ENCODE data around the gene EEPD1.

EEPD1 gene

DNA sequence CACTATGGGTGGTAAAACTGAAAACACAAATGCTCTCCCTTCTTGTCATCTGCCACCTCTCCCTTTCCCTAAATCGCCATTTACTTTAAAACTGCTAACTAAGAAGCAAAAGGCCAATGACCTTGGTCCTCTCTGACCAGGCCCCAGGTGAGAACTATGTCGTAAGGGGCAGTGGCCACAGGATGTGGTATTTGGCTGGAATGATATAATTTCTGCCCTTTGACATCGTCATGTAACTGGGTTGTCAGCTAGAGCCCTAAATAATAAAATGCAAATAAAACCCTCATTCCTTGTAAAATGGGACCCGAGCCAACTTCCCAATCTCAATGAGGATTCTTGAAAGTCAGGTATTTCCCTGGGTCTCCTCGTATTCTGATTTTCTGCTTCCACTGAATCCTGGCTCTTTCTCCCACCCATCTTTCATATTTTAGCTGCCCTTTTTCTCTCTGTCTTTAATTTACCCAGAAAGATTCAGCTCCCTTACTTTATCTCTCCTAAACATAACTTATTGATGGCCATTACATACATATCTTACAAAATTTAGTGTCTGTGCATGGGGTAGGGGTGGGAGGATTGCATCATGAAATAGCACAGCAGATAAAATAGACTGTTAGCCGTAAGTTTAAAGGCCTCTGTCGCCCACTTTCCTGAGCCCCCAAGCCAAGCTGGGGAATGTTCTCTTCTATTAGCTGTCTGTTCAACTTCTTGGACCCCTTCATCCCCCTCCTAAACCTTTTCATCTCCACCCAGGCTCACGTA, 3.2 kb upstream of the EEPD1 start:
- TF ChIP-seq TARDBP (IDR thresholded peaks at IDR 0.05) (no peak), HDGF (IDR thresholded peaks at IDR 0.05; ENCODE audit: borderline replicate concordance) (no peak), CTBP1 (IDR thresholded peaks at IDR 0.05; ENCODE audit: borderline replicate concordance) (no peak), NFRKB (IDR thresholded peaks at IDR 0.05) (no peak), ELF4 (IDR thresholded peaks at IDR 0.05) (no peak), FOXM1 (IDR thresholded peaks at IDR 0.05; ENCODE audit: borderline replicate concordance) (no peak)
- TF ChIP-seq, protein P1, sequence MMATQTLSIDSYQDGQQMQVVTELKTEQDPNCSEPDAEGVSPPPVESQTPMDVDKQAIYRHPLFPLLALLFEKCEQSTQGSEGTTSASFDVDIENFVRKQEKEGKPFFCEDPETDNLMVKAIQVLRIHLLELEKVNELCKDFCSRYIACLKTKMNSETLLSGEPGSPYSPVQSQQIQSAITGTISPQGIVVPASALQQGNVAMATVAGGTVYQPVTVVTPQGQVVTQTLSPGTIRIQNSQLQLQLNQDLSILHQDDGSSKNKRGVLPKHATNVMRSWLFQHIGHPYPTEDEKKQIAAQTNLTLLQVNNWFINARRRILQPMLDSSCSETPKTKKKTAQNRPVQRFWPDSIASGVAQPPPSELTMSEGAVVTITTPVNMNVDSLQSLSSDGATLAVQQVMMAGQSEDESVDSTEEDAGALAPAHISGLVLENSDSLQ (IDR thresholded peaks at IDR 0.05): no peak
- ChIA-PET CTCF (interaction anchor here (0.5 kb wide), 1 partner anchor 441 kb away, joined by 3 read pairs; no protein-coding TSS in a partner anchor), POLR2A (no interaction called here)
- DNase-seq (ENCODE audit: extremely low spot score): no peak

DNA sequence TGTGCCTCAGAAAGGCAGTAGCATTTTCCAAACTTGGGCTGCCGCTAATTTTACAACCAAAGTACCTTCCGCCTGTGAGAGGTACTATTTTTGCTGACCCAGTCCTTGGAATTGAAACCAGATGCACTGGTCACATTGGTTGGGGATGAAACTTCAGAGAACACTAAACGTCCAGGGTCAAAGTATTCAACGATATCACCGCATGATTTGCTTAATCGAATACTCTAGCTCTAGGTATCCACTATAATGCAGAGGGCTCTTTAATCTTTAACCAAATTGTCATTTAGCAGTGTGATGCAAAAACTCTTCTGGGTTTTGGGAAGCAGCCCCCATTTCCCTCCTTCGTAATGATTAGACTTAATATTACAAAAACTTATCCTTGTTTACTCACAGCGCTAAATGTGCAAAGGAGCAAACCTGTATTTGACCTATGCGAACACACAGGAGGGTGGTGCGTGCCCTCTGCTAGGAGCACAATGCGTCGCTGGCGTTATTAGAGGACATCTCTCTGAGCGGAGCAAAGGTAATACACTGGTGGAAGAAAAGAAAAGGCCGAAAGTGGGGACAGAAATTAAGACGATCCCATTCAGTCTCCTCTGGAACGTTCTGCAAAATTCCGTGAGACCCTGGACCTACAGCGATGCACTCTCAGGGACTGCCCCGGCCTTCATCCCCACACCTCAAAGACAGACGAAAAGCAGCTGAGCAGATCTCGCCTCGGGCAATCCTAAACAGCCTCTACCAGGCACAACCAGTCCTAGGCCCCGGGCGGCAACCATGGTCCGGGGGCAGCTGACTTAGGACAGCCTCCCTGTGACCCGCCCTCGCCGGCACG, 916 bp upstream of the EEPD1 start:
- CTCF ChIA-PET: no interaction called here
- DNase-seq (ENCODE audit: extremely low spot score): no peak
- TF ChIP-seq FOXA1 (IDR thresholded peaks at IDR 0.05) (no peak), ARNT (IDR thresholded peaks at IDR 0.05) (no peak), SUZ12 (IDR thresholded peaks at IDR 0.05) (no peak), SP1 (IDR thresholded peaks at IDR 0.05) (no peak)
- POLR2A ChIA-PET: no interaction called here

DNA sequence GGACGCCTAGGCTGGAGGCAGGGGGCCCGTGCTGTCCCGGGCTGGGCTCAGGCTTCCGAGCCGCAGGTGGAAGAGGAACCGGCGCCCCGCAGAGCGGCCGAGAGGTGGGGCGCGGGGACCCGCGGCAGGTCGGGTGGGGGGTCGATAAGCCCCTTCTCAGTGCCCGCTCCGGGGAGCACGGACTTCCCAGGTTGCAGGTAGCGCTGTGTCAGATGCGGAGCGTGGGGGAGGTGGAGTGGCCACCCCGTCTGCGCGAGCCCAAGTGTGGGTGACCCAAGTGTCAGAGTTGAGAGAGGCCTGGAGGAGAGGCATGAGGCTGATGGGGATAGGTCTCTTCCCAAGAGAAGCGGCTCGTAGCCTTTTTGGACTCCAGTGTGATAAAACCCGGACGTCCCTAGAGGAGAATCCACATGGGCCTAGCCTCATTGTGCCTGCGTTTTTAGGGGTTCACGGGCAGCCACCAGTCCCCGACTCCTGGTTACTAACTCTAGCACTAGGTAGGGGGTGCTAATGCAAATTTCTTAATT, 580 bp downstream of the EEPD1 start:
- CTCF ChIA-PET: no interaction called here
- DNase-seq (ENCODE audit: extremely low spot score): no peak
- TF ChIP-seq, protein P1 (IDR thresholded peaks at IDR 0.05): no peak
- TF ChIP-seq NFRKB (IDR thresholded peaks at IDR 0.05) (no peak), FOXM1 (IDR thresholded peaks at IDR 0.05; ENCODE audit: borderline replicate concordance) (no peak), LEF1 (IDR thresholded peaks at IDR 0.05; ENCODE audit: borderline replicate concordance) (no peak), CTBP1 (IDR thresholded peaks at IDR 0.05; ENCODE audit: borderline replicate concordance) (no peak), SP1 (IDR thresholded peaks at IDR 0.05) (no peak)
- POLR2A ChIA-PET: no interaction called here

DNA sequence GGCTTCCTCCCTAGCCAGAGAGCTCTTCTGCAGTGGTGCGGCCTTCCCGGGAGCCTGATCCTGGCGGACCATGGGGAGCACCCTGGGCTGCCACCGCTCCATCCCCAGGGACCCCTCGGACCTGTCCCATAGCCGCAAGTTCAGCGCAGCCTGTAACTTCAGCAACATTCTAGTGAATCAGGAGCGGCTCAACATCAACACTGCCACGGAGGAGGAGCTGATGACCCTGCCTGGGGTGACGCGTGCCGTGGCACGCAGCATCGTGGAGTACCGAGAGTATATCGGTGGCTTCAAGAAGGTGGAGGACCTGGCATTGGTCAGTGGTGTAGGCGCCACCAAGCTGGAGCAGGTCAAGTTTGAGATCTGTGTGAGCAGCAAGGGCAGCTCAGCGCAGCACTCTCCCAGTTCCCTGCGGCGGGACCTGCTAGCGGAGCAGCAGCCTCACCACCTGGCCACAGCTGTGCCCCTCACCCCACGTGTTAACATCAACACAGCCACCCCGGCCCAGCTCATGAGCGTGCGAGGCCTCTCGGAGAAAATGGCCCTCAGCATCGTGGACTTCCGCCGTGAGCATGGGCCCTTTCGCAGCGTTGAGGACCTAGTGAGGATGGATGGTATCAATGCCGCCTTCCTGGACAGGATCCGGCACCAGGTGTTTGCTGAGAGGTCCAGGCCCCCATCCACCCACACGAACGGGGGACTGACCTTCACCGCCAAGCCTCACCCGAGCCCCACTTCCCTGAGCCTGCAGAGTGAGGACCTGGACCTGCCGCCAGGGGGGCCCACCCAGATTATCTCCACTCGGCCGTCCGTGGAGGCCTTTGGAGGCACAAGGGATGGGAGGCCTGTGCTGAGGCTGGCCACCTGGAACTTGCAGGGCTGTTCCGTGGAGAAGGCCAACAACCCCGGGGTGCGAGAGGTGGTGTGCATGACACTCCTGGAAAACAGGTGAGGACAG, 1.5 kb downstream of the EEPD1 start:
- DNase-seq (ENCODE audit: extremely low spot score): no peak
- ChIA-PET CTCF (interaction anchor here (1.0 kb wide), 1 partner anchor 28 kb away, joined by 3 read pairs; no protein-coding TSS in a partner anchor), POLR2A (no interaction called here)
- no peak for TF ChIP-seq SP1 (IDR thresholded peaks at IDR 0.05)
- TF ChIP-seq SUZ12 (IDR thresholded peaks at IDR 0.05): no peak
- TF ChIP-seq HDGF (IDR thresholded peaks at IDR 0.05; ENCODE audit: borderline replicate concordance): no peak
- TF ChIP-seq BHLHE40 (IDR thresholded peaks at IDR 0.05; ENCODE audit: borderline replicate concordance): no peak
- TF ChIP-seq FOXM1 (IDR thresholded peaks at IDR 0.05; ENCODE audit: borderline replicate concordance): no peak
- no peak for TF ChIP-seq ZNF384 (IDR thresholded peaks at IDR 0.05)
- no peak for TF ChIP-seq ELF4 (IDR thresholded peaks at IDR 0.05)
- TF ChIP-seq FOXA1 (IDR thresholded peaks at IDR 0.05): no peak

DNA sequence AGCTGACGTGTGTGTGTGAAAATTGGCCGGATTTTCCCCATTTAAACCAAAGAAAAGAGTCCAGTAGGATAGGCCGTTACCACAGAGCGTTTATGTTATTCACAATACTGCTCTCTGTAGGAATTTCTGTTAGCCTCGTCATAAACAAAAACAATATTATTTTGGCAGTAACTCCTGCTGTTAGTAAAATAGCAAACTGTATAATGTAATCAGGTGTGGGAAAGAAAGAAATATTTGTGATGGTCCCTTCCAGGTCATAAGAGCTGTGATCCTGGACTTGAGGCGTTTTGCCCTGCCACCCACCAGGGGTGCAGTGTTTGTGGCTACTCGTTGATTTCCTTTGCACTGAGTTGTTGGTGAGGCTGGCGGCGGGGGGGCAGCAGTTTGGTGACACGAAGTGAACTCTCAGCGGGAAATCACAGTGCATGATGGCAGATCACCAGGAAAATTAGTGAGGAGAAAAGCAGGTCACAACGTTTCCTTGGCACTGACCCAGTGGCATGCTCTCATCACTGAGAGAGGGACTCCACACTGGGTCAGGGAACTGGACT, 2.8 kb downstream of the EEPD1 start:
- ChIA-PET POLR2A (no interaction called here), CTCF (interaction anchor here (1.0 kb wide), 1 partner anchor 29 kb away, joined by 3 read pairs; no protein-coding TSS in a partner anchor)
- DNase-seq (ENCODE audit: extremely low spot score): no peak
- TF ChIP-seq LEF1 (IDR thresholded peaks at IDR 0.05; ENCODE audit: borderline replicate concordance) (no peak), ARNT (IDR thresholded peaks at IDR 0.05) (no peak), CTBP1 (IDR thresholded peaks at IDR 0.05; ENCODE audit: borderline replicate concordance) (no peak), BHLHE40 (IDR thresholded peaks at IDR 0.05; ENCODE audit: borderline replicate concordance) (no peak), FOXA1 (IDR thresholded peaks at IDR 0.05) (no peak), TARDBP (IDR thresholded peaks at IDR 0.05) (no peak), ELF4 (IDR thresholded peaks at IDR 0.05) (no peak), FOXM1 (IDR thresholded peaks at IDR 0.05; ENCODE audit: borderline replicate concordance) (no peak), HDGF (IDR thresholded peaks at IDR 0.05; ENCODE audit: borderline replicate concordance) (no peak), NFRKB (IDR thresholded peaks at IDR 0.05) (no peak), ZNF384 (IDR thresholded peaks at IDR 0.05) (no peak), FOXK2 (IDR thresholded peaks at IDR 0.05) (no peak)
- TF ChIP-seq, protein P1 (IDR thresholded peaks at IDR 0.05): no peak

Measured in HEK293T (cell line).